ENCODE data around the gene ZFAND3. TPM values are rescaled to one million over a fixed set of nuclear protein-coding genes. Genes with fewer than 3 reads are reported as not detected.

ZFAND3 gene
- total and polyA plus RNA-seq, 2 of the 4 experiments (the other 2 are of a cell fraction): 10.9 to 26.7 TPM

- no peak overlapping the region for H3K4me2 ChIP-seq (ENCODE audit: low read depth, low read length)
- H3K4me3 ChIP-seq (ENCODE audit: insufficient read depth, low read depth, low read length): no peak overlapping the region
- H3K27ac ChIP-seq (ENCODE audit: insufficient read depth, low read length): no peak overlapping the region
- H2BK20ac ChIP-seq (ENCODE audit: low read depth, low read length): no peak overlapping the region
- intact Hi-C loops (cut with micrococcal nuclease): no loop called here
- POLR2A ChIA-PET (ENCODE audit: unreplicated experiment): no interaction called here
- no peak overlapping the region for H3K23ac ChIP-seq (ENCODE audit: low read depth, low read length)
- no peak overlapping the region for H2BK15ac ChIP-seq (ENCODE audit: low read depth, low read length)
- H4K8ac ChIP-seq (ENCODE audit: low read depth in 2 of 2, low read length in 2 of 2): no peak overlapping the region
- H3K9me1 ChIP-seq (ENCODE audit: insufficient read depth, low read length): peaks cover 19% of the 10 kb centered on the region
- peaks cover 95% of the 10 kb centered on the region for H4K20me1 ChIP-seq (ENCODE audit: insufficient read depth, low read length)
- WGBS, 2 experiments (ENCODE audit: extremely low coverage in 2 of 2, insufficient read length in 1 of 2): no CpG with 5 or more reads among the region's 2 CpGs
- H2BK120ac ChIP-seq (ENCODE audit: low read depth, low read length): no peak overlapping the region
- peak; percentile 43; the same call in 1 of the 2 replicates for ATAC-seq (ENCODE audit: low read depth)
- no peaks in the 10 kb centered on the region for H3K36me3 ChIP-seq (ENCODE audit: control insufficient read depth, insufficient read depth, low read length)
- H3K4me1 ChIP-seq (ENCODE audit: control insufficient read depth, insufficient read depth, low read length): peaks cover 11% of the 10 kb centered on the region
- no peak overlapping the region for H3K4ac ChIP-seq (ENCODE audit: low read depth, low read length)
- H3K27me3 ChIP-seq (ENCODE audit: control insufficient read depth, insufficient read depth, low read length): no peaks in the 10 kb centered on the region
- no peak overlapping the region for H3K56ac ChIP-seq (ENCODE audit: extremely low read depth, insufficient read depth, low read length)
- dilution Hi-C loops (cut with HindIII; ENCODE audit: low sequenced_read_pairs, unreplicated experiment): no loop called here
- CTCF ChIA-PET: interaction anchor here (0.6 to 0.7 kb wide), 2 partner anchors 149 to 255 kb away, joined by 3 read pairs; no protein-coding TSS in a partner anchor
- in situ Hi-C loops (cut with MboI; ENCODE audit: low sequenced_read_pairs): no loop called here
- peak overlapping the region; percentile 65 for H3K14ac ChIP-seq (replicated peaks; ENCODE audit: low read depth, low read length)
- H3K18ac ChIP-seq (ENCODE audit: low read depth, low read length): no peak overlapping the region
- H4K91ac ChIP-seq (ENCODE audit: insufficient read depth, low read depth, low read length): no peak overlapping the region
- H3K9me3 ChIP-seq (ENCODE audit: control insufficient read depth, insufficient read depth, low read length): no peaks in the 10 kb centered on the region
- H2AK5ac ChIP-seq (ENCODE audit: low read depth, low read length): no peak overlapping the region
- no peak overlapping the region for H3K9ac ChIP-seq (ENCODE audit: low read depth, low read length)
- no peak overlapping the region for H2AFZ ChIP-seq (replicated peaks; ENCODE audit: low read length, poor library complexity)
- no peak overlapping the region for H2BK5ac ChIP-seq (ENCODE audit: low read depth, low read length, poor library complexity, severe bottlenecking)
- TF ChIP-seq MAFK (IDR thresholded peaks at IDR 0.05; ENCODE audit: low read depth, low read length): no peak
- no peak for TF ChIP-seq SMC3 (IDR thresholded peaks at IDR 0.05; ENCODE audit: low read depth, low read length)
- no peak for TF ChIP-seq RCOR1 (IDR thresholded peaks at IDR 0.05; ENCODE audit: insufficient replicate concordance, low read length)
- TF ChIP-seq RFX5 (IDR thresholded peaks at IDR 0.05; ENCODE audit: low read depth, low read length): no peak
- peak; percentile 38 for DNase-seq
- BruUV-seq (replicated peaks): TSS peak; percentile 1
- H4K5ac ChIP-seq (ENCODE audit: low read depth, low read length): no peak overlapping the region
- H3K79me1 ChIP-seq (ENCODE audit: low read depth in 1 of 2, low read length in 2 of 2): peaks cover 24 to 79% of the 10 kb centered on the region in 2 experiments
- no peak overlapping the region for H2AK9ac ChIP-seq (replicated peaks; ENCODE audit: low read depth, low read length, poor library complexity)
Measured at GRCh38 chr6:37862992-37863391, 43.5 kb downstream of the ZFAND3 start.

Data from IMR-90 (cell line).